Right atrium auricular region (tissue), 2 donors: ENCODE data around the gene PCED1A. TPM values are rescaled to one million over a fixed set of nuclear protein-coding genes. Genes with fewer than 3 reads are reported as not detected.

ENCODE experiments used
- DNase-seq: peaks from one replicate; pipeline ENCODE4 v3.0.0-alpha.2; 2019; ENCODE audit warnings: low spot score
- H3K27ac ChIP-seq, 2 donors: fragments of 200-600 bp; sonication (generic); 1 replicate in 1 of 2; 2 replicates in 1 of 2; pipeline ENCODE4 v1.5.1; 2016 to 2019
- H3K27me3 ChIP-seq, 2 donors: fragments of 200-600 bp; sonication (generic); one replicate each; pipeline versions ENCODE4 v1.5.1 to v1.6.0; 2017 to 2019
- H3K36me3 ChIP-seq: fragments of 200-600 bp; sonication (generic); one replicate; pipeline ENCODE4 v1.5.1; 2016
- H3K4me1 ChIP-seq, 2 donors: fragments of 200-600 bp; sonication (generic); one replicate each; pipeline versions ENCODE4 v1.5.1 to v1.6.0; 2017 to 2019
- H3K4me3 ChIP-seq, 2 donors: fragments of 200-600 bp; sonication (generic); 1 replicate in 1 of 2; 2 replicates in 1 of 2; pipeline ENCODE4 v1.5.1; 2017 to 2019; ENCODE audit warnings: mild to moderate bottlenecking in 1 of 2, moderate library complexity in 1 of 2
- H3K9me3 ChIP-seq, 2 donors: fragments of 200-600 bp; sonication (generic); one replicate each; pipeline ENCODE4 v1.5.1; 2019
- total RNA-seq, 2 donors: library from RNA; depleted of rRNA; stranded (reverse); fragments of >200 nt; gene quantifications; one replicate each; pipeline ENCODE4 v1.1.0, GENCODE V29; 2016
- TF ChIP-seq, protein P1 (sequence below), 2 donors: fragments of 200-600 bp; sonication (generic); IDR thresholded peaks; one replicate each; pipeline ENCODE4 v1.5.1; 2019; ENCODE audit warnings: antibody characterized with exemption in 2 of 2

PCED1A gene
- total RNA-seq, 2 donors from 2014 or later, result 8.3 to 10.0 TPM

DNA sequence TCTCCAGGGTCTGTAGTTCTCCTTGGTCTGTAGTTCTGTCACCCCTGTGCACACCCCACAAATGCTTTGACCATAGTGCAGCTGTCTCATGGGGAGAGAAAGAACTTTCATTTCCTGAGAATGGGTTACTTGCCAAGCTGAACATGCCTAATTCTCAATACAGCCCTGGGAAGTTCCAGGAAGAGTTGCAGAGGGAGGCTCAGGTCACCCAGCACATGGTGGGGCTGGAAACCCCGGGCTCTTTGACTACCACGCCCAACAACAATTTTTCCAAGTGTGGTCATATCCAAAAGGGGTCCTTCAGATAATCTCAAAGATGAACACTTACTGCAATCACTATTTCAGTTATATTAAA lies 30.6 kb upstream of the PCED1A start:
- no peak for DNase-seq
- H3K27ac ChIP-seq, result no peak overlapping the region
- no peaks in the 10 kb centered on the region for H3K27me3 ChIP-seq
- peaks cover 3% of the 10 kb centered on the region for H3K36me3 ChIP-seq
- H3K9me3 ChIP-seq, result no peaks in the 10 kb centered on the region
- TF ChIP-seq, protein P1, sequence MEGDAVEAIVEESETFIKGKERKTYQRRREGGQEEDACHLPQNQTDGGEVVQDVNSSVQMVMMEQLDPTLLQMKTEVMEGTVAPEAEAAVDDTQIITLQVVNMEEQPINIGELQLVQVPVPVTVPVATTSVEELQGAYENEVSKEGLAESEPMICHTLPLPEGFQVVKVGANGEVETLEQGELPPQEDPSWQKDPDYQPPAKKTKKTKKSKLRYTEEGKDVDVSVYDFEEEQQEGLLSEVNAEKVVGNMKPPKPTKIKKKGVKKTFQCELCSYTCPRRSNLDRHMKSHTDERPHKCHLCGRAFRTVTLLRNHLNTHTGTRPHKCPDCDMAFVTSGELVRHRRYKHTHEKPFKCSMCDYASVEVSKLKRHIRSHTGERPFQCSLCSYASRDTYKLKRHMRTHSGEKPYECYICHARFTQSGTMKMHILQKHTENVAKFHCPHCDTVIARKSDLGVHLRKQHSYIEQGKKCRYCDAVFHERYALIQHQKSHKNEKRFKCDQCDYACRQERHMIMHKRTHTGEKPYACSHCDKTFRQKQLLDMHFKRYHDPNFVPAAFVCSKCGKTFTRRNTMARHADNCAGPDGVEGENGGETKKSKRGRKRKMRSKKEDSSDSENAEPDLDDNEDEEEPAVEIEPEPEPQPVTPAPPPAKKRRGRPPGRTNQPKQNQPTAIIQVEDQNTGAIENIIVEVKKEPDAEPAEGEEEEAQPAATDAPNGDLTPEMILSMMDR (IDR thresholded peaks at IDR 0.05), result no peak
- no peak overlapping the region for H3K4me3 ChIP-seq
- peaks cover 0 to 46% of the 10 kb centered on the region in 2 donors for H3K4me1 ChIP-seq

DNA sequence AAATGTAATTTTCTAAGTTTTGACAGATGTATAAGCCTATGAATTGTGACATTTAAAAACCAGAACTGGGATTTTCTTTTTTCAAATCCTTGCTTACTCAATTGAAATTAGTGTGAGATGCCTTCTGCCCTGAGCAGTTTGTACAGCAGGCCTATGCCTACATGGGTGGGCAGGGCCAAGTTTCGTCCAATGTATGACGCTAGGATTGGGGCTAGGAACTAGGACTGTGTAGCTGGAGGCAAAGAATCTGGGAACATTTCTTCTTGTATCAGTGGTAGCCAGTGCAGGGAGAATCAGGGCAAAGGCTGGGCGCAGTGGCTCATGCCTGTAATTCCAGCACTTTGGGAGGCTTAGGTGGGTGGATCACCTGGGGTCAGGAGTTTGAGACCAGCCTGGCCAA lies 28.9 kb upstream of the PCED1A start:
- DNase-seq, result peak; percentile 28
- Histone ChIP-seq H3K36me3 (peaks cover 17% of the 10 kb centered on the region), H3K4me3 (no peak overlapping the region), H3K4me1 (peaks cover 0 to 30% of the 10 kb centered on the region in 2 donors), H3K27me3 (no peaks in the 10 kb centered on the region), H3K9me3 (no peaks in the 10 kb centered on the region), H3K27ac (no peak overlapping the region)
- TF ChIP-seq, protein P1 (IDR thresholded peaks at IDR 0.05), result no peak

DNA sequence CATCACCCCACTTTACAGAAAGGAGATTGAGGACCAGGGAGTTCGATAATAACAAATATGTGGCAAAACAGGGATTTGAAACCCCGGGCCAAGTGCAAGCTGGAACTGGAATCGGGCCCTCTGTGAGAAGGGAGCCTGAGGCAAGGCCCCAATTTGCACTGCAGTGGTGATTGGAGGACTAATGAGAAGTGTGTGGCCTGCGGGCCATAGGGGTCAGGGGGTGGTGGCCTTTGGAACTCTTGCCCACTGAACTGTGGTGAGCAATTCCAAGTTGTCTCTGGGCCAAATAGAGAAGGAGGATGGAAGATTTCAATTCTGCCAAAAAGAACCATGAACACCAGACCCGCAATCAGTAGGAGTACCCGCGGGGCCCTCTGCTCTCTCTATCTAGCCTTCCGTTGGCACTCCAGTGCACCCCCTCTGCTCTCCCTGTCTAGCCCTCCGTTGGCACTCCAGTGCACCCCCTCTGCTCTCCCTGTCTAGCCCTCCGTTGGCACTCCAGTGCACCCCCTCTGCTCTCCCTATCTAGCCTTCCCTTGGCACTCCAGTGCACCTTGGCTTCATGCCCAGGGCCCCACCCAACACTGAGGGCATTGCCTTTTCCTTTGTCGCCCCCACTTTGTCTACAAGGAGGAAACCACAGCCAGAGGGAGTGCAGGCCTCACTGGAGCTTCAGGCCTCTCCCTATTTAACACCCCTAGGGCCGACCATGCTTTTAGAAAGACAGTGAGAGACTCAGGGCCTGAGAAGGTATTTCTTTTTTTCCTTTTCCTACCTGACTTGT lies 26.8 kb upstream of the PCED1A start:
- H3K4me3 ChIP-seq, result no peak overlapping the region
- TF ChIP-seq, protein P1 (IDR thresholded peaks at IDR 0.05), result no peak
- no peak overlapping the region for H3K27ac ChIP-seq
- peaks cover 0 to 19% of the 10 kb centered on the region in 2 donors for H3K4me1 ChIP-seq
- peak; percentile 58 for DNase-seq
- no peaks in the 10 kb centered on the region for H3K9me3 ChIP-seq
- peaks cover 27% of the 10 kb centered on the region for H3K36me3 ChIP-seq
- no peaks in the 10 kb centered on the region for H3K27me3 ChIP-seq

DNA sequence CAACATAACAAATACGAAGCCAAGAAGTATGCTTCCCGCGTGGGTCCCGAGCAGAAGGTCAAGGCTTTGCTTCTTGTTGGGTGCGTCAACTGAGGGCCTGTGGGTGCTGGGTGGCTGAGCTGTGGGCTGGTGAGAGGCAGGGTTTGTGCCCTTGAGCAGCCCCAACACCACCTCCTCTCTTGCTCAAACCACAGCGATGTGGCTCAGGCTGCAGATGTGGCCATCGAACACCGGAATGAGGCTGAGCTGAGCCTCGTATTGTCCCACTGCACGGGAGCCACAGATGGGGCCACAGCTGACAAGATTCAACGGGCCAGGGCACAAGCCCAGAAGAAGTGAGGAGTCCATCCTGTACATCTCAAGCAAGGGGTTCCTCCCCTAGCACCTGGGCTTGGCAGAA lies 25.8 kb upstream of the PCED1A start:
- TF ChIP-seq, protein P1 (IDR thresholded peaks at IDR 0.05), result no peak
- Histone ChIP-seq H3K36me3 (peaks cover 30% of the 10 kb centered on the region), H3K4me1 (peaks cover 0 to 11% of the 10 kb centered on the region in 2 donors), H3K27ac (no peak overlapping the region), H3K27me3 (no peaks in the 10 kb centered on the region), H3K4me3 (no peak overlapping the region), H3K9me3 (no peaks in the 10 kb centered on the region)
- DNase-seq, result no peak

DNA sequence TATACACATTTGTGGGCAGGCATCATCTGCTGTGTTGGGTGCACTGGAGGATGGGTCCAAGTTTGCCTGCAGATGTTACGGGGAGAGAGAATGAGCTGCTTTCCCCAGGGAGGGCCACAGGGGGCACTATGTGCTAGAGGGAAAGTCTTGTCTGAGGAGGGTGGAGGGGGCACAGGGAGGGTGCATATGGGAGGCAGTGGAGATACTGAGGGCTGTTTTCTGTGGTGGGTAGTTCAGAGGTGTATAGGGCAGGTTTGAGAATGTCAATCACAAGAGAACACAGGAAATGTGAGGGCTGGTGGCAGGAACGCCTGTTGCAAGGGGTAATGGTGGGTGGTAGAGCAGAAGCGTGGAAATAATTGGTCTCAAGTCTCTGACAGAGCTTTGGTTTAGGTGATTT lies 25.2 kb upstream of the PCED1A start:
- DNase-seq, result no peak
- H3K9me3 ChIP-seq, result no peaks in the 10 kb centered on the region
- H3K27me3 ChIP-seq, result no peaks in the 10 kb centered on the region
- peaks cover 0 to 5% of the 10 kb centered on the region in 2 donors for H3K4me1 ChIP-seq
- peaks cover 36% of the 10 kb centered on the region for H3K36me3 ChIP-seq
- no peak overlapping the region for H3K27ac ChIP-seq
- TF ChIP-seq, protein P1 (IDR thresholded peaks at IDR 0.05), result no peak
- H3K4me3 ChIP-seq, result no peak overlapping the region

GRCh38 chr20:2865101-2865500 lies 24.6 kb upstream of the PCED1A start:
- Histone ChIP-seq H3K36me3 (peaks cover 39% of the 10 kb centered on the region), H3K27ac (no peak overlapping the region)
- DNase-seq, result no peak

More at GRCh38 chr20:2865101-2865500, 24.6 kb upstream of the PCED1A start:
- H3K9me3 ChIP-seq, result no peaks in the 10 kb centered on the region
- no peaks in the 10 kb centered on the region for H3K4me1 ChIP-seq
- TF ChIP-seq, protein P1 (IDR thresholded peaks at IDR 0.05), result no peak
- no peak overlapping the region for H3K4me3 ChIP-seq
- no peaks in the 10 kb centered on the region for H3K27me3 ChIP-seq
